HG02610 (cell line): Measurements from ENCODE around the gene RNU5D-1.

ENCODE experiments used
- ATAC-seq: cut with Tn5 transposase; IDR thresholded peaks from one replicate; pipeline ENCODE4 v1.9.1; 2021; ENCODE audit warnings: mild to moderate bottlenecking, moderate library complexity; ENCODE audit not compliant: unreplicated experiment

Gene RNU5D-1

DNA sequence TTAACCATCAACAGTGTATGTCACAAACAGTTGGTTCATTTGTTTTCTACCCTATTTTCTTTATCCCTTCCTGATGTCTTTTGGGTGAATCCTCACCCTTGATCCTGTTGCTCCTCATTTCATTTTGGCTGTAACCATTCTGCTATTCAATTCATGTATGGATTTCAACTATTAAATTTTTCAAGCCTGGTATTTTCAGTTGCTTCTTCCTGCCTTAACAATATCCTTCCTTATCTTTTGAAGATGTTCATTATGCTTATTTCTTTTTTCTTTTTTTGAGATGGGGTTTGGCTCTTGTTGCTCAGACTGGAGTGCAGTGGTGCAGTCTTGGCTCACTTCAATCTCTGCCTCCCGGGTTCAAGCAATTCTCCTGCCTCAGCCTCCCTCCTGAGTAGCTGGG lies 2.8 kb upstream of the RNU5D-1 start:
- no peak for ATAC-seq

DNA sequence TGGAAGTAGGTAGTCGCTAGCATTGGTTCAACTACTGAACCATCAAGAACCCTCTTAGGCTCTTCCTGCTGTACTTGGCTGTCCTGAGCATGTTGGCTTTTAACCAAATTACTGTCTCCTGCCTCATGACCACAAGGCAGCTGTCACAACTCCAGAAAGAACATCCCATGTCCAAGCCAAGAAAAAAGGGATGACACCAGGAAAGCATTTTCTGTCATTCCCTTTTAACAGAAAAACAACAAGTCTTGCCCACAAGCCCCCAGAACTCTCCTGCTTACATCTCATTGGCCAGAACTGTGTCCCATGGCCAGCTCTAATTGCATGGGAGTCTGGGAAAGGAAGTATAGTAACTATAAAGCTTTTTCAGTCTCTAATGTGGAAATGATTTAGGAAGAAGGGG lies 2.4 kb upstream of the RNU5D-1 start:
- no peak for ATAC-seq

DNA sequence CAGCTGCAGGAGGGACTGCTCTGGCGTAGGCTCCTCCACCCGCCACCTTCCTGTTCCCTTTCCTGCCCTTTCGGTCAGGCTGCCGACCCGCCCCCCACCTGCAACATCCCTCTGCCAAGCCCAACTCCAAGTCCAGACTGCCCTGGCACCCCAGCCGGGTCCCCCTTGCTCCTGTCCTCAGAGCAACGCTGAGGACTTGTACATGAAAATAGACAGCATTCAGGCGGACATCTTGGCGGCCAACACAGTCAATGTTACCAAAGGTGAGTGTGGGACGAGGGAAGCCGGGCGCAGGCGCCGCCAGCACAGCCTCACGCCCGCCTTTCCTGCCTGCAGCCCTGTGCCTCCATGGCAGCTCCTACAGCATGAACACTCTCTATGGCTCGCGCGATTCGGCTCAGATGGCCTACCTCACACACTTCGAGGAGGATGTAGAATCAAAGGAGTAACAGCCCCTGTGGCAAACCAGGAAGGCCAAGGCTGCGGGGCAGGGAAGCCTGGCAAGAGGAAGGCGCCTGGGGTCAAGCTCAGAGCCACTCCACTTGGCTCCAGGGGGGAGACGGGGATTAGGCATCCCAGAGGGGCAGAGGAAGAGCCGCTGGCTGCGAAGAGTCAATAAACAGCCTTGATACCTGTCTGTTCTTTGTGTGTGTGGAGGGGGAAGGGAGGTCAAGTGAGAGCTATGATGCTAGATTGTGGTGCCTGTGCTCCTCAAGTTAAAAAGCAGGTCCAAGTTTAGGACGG lies 5.8 kb downstream of the RNU5D-1 start:
- no peak for ATAC-seq

DNA sequence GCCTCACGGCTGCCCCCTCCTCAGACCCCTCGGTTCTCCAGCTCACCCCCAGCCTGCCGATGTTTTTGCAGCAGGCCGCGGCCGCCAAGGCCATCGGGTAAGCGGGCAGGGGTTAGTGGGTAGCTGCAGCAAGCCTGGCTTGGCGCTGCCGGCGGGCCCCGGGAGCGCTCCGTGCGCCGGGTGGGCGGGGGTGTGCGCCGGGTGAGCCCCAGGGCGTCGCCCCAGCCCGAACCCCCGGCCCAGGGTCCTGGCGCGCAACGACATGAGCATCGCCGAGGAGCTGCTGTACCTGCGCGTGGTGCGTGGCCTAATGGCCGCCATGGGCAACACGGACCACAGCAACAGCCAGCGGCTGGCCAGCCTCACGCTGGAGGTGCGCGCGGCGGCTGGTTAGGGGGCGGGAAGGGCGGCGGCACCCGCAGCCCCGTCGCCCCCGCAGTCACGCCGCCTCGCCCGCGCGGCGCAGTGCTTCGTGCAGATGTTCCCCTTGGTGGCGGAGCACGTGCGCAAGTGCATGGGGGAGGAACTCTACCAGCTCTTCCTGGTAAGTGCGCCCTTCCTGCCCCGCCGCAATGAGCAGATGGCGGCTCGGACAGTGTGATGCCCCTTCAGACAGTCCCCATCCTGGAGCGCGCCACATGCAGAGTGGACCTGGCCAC lies 6.5 kb downstream of the RNU5D-1 start:
- ATAC-seq = no peak

DNA sequence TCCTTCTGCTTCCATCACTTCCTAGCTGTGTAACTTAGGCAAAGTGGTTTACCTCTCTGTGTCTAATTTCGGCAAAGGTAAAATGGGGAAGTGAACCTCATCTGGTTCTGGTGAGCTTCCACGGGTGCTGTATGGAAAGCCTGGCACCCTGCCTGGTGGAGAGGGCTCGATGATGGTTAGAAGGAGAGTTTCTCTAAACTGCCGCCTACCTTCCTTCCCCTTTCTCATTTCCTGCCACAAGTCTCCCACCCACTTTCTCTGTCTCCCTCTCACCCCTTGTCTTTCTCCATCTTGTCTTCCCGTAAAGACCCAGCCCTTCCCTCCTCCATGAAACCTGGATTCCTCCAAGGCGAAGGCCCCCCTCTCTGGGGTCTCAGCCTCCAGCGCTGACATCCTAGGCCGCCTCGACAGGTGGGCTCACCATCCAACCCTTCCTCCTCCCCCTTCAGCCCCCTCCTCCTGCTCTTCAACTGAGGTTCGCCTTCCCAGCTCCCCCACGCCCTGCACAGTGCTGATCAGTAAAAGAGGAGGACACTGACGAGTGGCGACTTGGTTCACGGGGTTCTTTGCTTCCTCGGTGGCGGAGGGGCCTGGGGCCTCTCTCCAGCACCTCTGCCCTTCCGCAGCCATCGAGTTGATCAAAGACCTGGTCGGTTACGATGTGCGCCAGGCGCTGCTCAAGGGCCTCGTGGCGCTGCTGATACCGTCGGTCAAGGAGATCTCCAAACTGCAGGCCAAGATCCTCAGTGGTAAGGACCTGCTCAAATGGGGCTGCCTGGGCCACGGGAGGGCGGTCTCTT lies 7.3 kb downstream of the RNU5D-1 start:
- ATAC-seq = no peak

DNA sequence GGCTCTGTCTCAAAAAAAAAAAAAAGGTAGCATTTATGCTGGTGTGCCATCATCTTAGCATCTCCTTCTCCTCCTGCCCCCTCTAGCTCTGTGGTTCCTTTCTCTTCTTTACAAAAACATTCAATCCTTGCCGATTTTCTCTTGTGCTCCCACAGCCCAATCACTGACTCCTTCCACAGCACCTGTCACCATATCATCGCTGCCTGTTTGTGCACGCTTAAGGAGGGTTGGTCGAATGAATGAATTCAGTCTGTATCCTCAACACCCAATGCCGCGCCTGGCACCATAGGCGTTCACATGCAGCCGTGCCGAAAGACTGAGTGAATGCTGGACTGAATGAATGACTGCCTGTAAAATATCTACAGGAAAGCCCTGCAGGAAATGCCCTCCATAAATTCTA lies 7.9 kb downstream of the RNU5D-1 start:
- no peak for ATAC-seq

DNA sequence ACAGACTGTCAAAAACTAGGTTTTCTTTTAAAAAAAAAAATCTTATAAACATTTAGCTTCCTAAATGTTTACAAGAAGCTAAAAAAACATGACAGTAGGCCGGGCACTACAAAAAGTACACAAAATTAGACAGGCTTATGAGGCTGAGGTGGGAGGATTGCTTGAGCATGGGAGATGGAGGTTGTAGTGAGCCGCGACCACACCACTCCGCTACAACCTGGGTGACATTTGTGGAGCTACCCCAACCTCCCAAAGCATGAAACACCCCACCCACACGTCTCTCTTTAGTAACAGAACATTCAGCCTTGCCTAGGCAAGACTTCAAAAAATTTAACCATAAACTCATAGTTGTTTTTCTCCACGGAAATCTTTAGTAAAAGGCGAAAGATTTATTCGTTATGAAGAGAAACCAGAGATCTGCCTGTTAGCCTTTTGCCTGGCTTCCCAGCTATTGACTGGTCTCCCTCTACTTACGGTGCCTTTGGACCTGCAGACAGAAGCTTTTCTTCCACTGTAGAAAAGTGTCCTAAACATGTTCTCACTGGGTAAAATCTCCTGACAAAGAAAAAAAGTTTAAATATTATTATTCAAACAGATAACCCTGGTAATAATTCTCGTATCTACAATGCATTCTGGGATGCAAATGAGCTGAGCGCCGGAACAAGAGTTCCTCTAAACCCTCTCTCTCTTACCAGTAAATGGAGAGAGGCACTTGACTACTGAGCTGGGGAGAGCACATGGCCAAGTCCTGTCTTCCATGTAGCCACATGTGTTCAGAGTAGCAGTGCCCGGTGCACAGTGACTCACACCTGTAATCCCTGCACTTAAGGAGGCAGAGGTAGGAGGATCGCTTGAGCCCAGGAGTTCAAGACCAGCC lies 9.2 kb downstream of the RNU5D-1 start:
- peak; percentile 75 for ATAC-seq

DNA sequence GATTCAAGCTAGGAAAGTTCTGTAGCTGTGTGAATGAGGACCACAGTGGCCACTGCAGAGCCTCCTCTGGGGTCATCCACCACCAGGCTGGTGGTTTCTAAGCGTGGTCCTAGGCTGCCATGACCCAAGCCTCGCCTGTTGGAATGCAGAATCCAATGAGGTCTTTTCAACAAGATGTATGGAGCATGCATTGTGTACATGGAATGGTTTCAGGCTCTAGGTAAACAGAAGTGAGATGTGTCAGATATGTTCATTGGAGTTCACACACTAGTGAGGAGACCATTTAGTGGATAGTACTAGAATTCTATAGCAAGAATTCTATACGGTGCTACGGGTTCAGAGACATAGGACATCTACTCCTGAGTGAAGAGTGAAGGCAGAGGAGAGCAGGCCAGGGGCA lies 10.7 kb downstream of the RNU5D-1 start:
- no peak for ATAC-seq

DNA sequence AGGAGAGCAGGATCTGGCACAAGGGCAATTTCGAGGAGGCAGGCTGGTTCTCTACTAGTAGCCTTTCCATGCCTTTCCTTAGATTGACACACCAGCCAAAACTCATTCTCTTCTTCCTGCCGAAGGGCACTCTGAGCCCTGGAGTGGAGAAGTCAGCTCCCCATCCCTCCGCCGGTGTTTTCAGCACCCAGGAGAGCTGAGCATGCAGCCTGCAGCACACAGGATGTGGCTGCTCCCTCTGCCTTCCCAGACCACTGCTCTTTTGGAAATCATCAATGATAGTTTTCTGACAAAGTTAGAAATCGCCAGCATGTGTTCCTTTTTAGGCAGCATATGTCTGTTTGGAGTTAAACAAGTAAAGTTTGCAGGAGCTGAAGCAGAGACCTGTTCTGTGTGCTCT lies 11.7 kb downstream of the RNU5D-1 start:
- ATAC-seq = no peak

DNA sequence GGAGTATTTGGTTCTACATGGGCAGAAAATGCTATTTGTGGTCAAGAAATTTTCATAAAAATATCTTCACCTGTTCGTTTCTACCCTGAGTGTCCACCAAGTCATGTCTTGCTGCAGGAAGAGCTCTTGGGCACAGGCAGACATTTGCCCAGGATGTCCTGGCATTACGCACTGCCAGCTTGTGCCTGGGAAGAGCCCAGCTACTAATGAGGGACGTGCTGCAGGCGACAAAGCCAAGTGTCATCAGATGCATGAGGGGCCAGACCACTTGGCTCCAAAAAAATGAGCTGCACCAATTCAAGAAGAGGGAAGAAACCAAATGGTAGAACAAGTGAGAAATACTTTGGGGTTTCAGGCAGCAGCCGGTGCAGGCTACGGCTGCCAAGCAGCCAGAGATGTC lies 12.9 kb downstream of the RNU5D-1 start:
- ATAC-seq = no peak

DNA sequence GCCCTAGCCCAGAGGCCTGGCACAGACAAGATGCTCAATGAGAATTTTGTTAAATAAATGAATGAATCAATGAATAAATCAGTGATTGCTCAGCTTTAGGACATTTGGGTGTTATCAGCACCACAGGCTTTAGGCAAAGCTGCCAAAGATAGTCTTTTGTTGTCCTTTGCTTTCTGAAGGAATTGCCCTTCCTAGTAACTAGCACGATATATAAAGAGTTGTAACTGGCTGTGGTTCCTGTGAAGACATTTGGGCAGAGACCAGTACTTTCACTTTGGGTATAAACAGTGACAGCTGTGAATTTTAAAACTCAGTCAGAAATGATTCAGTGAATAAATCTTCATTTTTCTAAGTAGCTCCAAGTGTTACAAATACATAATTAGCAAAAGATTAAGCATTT lies 13.3 kb downstream of the RNU5D-1 start:
- no peak for ATAC-seq

DNA sequence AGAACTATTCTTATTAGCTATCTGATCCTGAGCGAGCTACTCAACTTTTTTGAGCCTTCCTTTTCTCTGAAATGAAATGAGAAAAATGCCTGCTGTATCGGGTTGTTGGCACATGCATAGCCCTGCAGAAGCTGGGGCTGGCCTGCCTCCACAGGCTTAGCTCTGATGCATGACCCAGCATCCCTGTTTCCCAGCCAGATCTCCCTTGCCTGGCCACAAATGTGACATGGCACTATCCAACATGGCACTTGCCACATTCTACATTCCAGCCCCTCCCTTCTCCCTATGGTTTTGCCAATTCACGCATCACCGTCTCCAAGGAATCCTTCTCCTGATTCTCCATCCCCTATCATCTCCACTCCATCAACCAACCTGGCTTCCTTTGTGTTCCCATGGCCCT lies 13.8 kb downstream of the RNU5D-1 start:
- ATAC-seq = no peak

DNA sequence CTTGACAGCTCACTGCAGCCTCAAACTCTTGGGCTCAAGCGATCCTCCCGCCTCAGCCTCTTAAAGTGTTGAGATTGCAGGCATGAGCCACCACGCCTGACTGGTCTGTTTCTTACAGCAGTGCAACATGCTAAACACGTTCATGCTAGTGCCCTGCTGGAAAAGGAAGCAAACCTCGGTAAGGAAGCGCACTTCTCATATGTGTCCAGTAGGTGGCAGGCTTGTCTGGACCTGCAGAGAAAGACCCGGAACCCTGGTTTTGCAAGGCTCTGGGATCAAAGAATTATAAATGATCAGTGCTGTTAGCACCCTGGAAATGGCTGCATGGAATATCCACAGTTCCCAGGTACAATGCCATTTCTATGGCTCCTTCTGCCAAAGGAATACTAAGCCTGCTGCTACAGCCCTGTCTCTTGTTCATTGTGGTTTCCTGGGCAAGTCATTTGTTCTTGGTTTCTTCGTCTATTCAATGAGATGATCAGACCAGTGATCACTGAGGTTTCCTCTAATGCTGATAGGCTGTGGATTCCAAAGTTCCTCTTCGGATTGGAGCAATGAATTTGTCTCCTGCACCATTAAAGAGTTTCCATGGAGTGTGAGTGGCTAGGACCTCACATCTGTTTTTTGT lies 15.9 kb downstream of the RNU5D-1 start:
- ATAC-seq = no peak

DNA sequence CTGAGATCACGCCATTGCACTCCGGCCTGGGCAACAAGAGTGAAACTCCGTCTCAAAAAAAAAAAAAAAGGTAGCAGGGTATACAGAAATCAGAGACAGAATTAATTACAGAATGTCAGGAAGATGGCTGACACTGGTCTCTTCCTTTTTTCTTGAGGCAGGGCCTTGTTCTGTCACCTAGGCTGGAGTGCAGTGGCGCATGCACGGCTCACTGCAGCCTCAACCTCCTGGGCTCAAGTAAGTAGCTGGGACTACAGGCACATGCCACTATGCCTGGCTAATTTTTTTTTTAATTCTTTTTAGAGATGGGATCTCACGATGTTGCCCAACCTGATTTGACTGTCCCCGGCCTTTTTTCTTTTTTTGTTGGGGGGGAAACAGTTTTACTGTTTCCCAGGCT lies 16.4 kb downstream of the RNU5D-1 start:
- ATAC-seq = no peak

DNA sequence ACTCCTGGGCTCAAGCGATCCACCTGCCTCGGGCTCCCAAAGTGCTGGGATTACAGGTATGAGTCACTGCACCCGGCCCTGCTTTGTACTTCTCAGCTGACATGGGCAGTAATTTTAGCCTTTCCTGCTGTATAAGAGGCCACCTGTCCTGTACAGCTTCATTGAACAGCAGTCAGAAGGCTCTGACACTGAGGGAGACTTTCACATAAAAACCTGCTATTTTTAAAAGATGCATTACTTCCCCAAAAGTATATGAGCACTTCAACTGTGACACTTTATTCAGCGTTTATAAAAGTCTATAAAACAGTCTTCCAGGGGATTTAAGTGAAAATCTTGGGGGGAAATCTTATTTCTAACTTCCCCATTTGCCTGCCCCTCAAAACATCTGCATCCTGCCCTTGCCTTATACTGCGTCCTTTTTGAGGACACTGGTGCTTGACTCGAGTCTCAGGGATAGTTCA lies 17.6 kb downstream of the RNU5D-1 start:
- peak; percentile 42 for ATAC-seq

DNA sequence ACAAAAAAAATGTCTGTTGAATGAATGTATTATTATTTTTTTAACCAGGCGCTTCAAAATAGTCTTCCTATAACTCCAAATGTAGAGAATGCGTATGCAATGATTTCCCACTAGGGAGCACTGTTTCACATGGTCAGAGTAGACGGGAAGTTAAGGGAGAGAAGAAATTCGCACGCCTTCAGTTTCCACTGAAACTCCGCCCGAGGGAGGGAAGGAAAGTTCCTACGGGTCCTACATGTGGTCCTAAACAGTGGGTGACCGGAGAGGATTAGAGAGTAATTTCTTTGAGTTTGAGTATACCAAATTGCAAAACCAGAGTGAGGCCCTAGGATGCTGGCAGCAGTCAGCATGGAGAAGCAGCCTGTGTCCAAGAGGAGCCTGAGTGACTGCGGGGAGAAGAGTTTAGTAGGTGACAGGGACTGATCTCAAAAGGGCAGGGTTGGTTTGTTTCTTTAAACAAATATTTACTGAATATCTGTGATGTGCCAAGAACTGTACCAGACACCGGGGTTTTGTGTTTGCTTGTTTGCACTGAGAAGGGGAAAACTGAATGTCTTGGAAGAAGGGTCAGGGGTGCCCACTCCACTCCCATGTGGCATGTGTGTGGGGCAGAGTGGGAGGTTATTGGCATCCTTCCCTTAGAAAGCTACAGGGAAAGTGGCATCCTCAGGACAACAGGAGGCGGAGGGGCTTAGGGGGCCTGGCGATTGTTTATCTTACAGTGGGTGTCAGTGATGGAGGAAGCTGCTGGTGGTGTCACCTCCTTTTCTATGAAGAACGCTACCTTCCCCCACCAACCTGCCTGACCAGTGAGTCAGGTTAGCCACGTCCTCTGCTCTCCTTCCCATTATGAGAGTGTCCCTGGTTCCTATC lies 22.8 kb downstream of the RNU5D-1 start:
- ATAC-seq = no peak

DNA sequence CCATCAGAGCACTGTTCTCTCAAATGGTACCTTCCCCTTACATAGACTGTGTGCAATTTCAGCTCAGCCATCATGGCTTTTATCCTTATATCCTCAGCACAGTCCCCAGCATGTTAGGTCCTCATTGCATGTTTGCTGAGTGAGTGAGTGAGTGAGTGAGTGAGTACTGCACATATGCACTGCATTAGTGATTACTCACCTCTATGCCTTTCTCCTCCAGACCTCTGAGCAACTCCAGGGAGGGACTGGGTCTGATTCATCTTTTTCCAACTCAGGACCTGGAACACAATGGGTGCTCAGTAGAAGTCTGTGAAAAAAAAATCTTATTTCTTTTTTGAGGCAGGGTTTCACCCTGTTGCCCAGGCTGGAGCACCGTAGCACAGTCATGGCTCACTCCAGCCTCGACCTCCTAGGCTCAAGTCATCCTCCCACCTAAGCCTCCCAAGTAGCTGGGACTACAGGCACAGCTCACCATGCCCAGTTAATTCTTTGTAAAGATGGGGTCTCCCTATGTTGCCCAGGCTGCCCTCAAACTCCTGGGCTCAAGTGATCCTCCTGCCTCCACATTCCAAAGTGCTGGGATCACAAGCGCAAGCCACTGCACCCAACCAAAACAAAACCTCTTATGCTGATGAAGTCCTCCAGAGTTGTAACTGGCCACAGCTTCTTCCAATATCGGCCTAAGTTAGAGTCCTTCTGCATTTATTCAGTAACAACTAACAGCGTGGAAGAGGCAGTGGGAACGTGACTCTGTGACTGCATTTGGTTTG lies 23.7 kb downstream of the RNU5D-1 start:
- no peak for ATAC-seq

DNA sequence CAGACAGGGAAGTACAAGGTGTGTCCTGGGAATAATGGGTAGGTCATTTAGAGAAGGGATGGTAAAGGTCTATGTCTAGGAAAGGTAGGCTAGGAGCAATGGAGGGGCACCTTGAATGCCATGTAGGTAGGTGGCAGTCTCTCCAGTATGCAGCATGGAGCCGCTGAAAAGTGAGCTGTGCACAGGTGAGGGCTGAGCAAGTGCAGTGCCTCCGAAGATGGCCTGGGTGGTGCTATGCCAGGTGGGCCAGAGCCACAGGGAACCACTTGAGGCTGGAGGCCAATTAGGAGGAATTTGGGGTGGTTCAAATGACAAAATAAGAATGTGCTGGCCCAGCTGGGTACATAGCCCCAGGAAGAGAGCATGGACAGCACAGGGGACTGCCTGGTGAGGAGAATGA lies 25.0 kb downstream of the RNU5D-1 start:
- ATAC-seq = no peak

DNA sequence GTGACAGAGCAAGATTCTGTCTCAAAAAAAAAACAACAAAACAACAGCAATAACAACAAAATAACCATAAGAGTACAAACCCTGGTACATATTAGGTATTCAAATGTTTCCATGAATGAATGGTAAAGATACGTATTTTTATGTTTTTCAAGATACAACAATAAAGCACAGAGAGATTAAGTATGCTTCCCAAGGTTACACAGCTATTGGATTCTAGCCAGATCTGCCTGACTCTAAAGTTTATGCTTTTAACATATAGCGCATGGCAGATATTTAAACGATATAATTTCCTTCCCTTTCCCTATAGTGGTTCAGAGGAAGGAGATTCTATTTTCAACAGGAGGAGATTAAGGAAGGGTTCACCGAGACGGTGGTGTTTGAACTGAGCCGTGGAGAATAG lies 25.5 kb downstream of the RNU5D-1 start:
- ATAC-seq = no peak
